Activated naive CD8-positive, alpha-beta T cell treated with anti-CD3 and anti-CD28 coated beads, Interleukin-2, amount 50 U/mL, for 16 hours (primary cell): ENCODE data around the gene KRTAP3-2.

Experiments used
- DNase-seq: peaks from one replicate; pipeline ENCODE4 v3.0.0-alpha.2; 2020; ENCODE audit warnings: low read depth, low spot score

The KRTAP3-2 gene

DNA sequence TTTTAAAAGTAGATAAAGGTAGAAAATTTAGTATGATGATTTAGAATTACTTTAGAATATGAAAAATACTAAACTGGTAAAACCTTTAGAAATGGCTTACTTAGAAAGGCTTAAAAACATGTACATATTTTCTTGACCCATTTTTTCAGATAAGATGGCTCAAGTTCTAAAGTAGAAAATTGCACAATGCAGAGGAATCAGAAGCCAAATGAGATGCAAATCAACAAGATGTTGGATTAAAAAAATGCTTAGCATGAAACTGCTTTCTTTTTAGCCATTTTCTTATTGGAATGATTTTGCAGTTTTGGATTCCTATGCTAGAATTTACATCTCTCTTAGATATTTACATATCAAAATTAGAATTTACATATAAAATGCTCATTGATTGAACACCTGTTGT, 10.7 kb upstream of the KRTAP3-2 start:
- no peak for DNase-seq

DNA sequence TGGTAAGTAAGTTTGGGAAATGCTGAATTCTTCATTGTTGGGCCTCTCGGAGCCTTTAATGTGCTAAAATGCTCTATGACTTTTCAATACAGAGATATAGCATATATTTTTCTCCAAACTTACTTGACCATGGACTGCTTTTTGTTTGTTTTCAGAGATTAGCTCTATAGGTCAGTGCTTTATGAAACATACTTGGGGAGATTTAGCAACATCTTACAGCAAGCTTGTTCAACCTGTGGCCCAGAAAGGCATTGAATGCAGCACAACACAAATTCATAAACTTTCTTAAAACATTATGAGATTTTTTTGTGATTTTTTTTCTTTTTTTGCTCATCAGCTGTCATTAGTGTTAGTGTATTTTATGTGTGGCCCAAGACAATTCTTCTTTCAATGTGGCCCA, 10.2 kb upstream of the KRTAP3-2 start:
- DNase-seq, result no peak

DNA sequence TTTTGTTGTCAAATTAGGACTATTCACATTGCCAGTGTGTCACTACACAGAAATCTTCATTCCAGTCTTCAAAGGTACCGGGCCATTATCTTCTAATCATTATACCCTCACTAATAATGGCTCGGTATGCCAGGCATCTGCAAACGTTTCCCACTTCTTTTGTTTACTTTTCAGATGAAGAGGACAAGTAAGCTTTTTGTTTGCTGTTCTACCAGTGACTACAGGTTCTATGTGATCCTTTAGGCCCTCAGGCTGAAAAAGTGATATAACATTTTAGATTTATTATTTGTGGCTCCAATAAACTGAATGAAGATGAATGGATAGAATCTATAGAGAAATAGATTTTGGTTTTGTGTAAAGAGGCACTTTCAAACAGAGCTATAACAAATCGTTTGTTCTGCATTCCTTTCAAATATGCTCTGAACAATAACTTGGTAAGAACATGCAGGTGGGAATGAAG, 9.6 kb upstream of the KRTAP3-2 start:
- no peak for DNase-seq

DNA sequence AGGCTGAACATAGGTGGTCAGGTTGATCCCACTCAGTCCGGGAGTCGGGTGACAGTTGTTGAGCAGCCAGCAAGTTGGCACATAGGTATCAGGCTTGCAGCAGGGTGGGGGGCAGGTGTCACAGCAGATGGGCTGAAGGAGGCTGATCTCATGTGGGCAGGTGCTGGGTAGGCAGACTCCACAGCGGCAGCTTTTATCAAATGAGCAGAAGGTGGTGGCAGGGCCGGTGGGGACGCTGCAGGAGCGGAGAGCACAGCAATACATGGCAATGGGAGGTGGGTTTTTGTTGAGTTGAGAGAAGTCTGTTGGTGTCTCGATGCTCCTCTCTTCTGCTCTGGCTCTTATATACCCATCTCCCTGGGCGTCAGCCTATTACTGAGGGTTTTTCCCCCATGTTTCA, 9.1 kb upstream of the KRTAP3-2 start, which contains the start of gene KRTAP3-1:
KRTAP3-1 (minus strand) TSS at position 318 of the 400 bp plus-strand sequence; CDS start at position 264, 54 bp downstream.
- no peak for DNase-seq

DNA sequence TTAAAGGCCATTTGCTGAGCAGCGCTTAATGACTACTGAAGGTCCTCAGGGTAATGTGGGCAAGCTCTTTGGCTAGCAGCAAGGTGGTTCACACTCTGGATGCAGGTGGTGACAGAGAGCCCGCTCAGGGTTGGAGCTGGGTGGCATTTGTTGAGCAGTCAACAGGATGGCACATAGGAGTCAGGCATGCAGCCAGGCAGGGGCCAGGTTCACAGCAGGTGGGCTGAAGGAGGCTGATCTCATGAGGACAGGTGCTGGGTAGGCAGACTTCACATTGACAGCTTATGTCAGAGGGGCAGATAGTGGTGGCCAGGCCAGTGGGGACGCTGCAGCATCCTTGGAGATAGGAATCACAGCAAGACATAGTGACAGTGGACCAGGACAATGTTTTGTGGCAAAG, 4.7 kb upstream of the KRTAP3-2 start:
- no peak for DNase-seq

DNA sequence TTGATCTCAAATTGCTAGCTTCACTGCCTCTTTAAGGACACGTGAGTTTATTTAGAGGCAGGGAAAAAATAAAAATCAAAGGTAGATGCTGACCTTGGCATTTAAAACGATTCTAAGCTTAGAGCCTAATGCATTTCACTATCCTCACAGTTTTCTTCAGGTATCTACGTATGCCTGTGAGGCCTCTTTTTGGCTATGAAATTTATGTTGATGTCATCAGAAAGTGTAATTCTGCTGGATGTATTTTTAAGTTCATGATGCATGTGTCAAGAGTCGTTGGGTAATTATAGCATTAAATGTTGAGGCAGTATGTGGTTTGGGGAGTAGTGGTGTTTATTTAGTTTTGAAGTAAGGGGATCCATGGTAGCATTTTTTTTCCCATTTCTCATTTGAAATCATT, 4.2 kb upstream of the KRTAP3-2 start:
- no peak for DNase-seq

DNA sequence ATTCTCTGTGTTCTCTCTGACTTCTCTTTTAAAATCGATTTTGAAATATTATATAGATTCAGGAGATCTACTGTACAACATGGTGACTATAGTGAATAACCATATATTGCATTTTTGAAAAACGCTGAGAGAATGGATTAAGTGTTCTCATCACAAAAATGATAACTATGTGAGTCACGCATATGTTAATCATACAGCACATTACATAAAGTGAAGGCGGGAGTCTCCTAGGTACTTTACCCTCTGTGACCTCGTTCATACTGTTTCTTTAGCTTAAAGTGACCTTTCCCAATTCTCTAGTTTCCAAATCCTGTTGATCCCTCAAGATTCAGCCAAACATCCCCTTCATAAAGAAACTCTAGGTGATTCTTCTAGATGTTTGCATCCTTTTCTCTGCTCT, 3.1 kb upstream of the KRTAP3-2 start:
- no peak for DNase-seq

DNA sequence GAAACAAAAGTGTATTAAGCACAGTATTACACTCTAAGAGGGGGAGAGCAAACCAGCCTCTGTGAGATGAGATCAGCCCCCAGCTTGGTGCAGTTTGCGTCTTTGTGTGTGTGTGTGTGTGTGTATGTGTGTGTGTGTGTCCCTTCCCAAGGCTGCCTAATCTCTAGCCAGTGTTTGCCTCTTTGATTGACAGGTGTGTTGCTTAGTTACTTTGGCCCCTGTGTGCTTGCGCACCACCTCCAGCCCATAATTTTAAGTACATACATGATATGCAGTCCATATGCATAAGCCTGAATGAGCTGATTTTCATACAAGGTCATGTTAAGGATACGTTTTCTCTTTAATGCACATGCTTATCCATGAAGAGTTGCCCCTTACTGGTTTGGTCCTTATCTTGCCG, 2.1 kb upstream of the KRTAP3-2 start:
- no peak for DNase-seq

DNA sequence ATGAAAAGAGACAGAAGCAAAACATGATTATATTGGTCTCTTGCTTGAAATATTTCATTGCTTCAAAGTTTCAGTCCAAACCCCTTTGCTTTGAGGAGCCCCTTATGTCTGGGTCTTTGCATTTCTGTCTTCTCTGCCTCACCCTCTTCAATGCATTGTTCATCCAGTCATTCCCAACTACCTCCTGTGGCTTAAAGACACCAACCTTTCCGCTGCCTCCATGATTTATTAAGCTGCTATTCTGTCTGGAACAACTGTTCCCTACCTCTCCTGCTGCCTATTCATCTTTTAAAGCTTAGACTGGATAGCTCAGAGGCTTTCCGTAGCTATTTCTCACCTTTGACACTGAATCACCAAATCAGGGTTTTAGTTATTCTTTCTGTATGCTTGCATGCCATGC, 2.3 kb downstream of the KRTAP3-2 start:
- DNase-seq, result no peak

DNA sequence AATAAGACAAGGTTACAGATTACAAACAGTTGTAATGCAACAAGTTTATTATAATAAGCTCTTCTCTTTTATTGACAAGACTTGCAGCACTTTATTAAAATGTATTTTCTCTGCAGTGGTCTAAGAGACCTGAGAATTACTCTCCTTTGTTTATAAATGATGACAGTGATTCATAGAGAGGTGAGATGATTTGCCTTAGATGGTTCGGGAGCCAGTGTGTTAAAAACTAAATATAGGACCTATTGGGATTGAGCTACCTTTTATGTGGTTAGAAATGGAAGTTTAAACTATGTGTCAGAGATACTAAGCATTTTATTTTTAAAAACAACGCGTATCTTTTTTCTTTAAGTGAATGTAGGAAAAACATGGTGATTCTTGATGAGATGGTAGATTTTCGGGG, 2.9 kb downstream of the KRTAP3-2 start:
- DNase-seq, result no peak

DNA sequence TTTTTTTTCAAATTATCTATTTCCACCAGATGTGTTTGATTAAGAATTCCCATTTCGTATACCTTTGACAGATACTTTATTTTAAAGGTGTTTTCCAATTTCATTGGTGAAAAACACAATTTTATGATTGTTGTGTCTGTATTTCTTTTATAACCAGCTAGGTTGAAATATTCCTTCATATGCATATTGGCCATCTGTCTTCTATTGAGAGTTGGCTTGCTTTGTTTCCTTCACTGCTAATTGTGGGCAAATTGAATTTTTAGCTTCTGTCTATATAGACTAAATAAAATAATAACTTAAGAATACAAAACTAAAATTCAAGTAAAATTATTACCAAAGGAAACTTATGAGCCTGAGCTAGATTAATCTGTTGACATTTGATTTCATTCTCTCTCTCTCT, 4.6 kb downstream of the KRTAP3-2 start:
- no peak for DNase-seq

DNA sequence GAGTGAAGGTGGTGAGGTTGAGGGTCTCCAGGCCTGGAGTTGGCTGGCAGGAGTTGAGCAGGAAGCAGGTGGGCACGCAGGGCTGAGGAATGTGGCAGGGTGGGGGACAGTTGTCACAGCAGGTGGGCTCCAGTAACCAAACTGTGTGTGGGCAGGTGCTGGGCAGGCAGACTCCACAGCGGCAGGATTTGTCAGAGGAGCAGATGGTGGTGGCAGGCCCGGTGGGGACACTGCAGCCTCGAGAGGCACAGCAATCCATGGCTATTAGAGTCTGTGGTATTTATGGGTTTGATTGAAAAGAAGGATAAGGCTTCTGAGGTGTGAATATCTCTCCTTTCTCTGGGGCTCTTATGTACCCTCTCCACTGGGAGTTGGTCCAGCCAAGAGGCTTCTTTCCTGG, 5.9 kb downstream of the KRTAP3-2 start, which contains the start of gene KRTAP3-3:
KRTAP3-3 (minus strand) TSS at position 326 of the 400 bp plus-strand sequence; CDS start at position 259, 67 bp downstream.
- DNase-seq, result no peak

DNA sequence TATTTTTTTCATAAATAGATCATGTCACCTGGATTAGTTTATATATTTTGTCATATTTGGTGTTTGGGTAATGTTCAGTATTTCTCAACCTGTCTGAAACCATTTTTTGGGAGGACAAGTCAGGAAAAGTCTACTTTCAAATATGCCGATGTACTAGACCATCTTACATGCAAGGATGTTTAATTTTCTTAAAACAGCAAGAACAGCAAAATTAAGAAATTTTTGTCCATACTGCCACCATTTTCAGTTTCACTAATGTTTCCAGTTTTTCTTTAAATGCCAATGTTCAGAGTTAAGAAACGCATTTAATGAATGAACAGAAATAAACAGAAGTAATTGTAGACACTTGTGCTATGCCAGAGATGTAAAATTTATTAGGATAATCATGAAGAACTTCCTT, 6.6 kb downstream of the KRTAP3-2 start:
- DNase-seq, result no peak

DNA sequence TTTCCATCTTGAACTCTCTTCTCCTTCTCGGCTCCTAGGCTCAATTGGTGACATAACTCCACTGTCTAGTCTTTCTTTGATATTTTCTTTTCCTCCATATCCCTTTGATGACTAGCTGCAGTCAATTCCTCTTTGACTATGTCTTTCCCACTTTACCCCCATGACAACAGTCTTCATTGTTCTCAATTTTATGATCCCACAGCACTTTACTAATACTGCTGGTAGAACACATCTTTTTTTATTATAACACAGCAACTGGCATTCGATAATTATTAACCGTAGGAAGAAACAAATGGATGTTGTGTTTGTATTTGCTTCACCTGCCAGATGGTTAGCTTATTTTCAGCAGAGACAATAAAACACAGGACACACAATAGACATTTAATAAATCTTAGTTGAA, 7.0 kb downstream of the KRTAP3-2 start:
- DNase-seq, result no peak

DNA sequence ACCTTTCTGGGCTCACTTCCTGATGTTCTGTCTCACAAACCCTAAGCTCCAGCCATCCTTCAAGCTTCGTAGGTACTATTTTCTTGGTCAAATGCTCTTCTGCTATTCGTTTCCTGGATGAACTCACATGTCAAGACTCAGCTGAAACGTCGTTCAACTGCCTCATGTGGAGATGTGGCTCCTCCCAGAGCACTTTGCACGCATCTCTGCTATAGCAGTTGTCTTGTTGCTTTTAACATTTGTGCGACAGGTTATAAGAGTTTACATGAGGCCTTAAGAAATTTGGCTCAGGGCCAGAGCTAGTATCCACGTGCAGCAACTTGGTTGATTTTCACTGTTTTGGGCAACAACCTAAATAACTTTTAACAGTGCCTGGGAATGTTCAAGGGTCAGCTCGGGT, 12.8 kb downstream of the KRTAP3-2 start:
- DNase-seq, result no peak

DNA sequence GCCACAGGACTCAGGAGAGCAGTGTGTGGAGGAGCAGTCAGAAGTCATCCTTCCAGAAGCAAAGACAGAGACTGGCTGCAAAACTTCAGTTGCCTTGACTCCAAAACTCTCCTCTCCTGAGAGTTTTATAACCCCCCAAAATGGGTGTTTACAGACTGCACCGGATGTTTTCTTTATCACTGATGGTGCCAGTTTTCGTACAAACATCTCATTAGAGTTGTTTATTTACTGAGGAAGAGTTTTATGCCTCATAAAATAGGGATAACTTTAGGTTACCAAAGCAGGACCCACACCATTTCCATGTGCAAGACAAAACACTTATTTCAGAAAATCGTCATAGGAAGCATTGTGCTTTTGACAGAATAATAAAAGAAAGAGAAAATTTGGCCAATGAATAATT, 15.5 kb downstream of the KRTAP3-2 start, which contains the start of gene KRT40:
KRT40 (minus strand) TSS at position 101 of the 400 bp plus-strand sequence; CDS start at position 48, 53 bp downstream.
- no peak for DNase-seq

DNA sequence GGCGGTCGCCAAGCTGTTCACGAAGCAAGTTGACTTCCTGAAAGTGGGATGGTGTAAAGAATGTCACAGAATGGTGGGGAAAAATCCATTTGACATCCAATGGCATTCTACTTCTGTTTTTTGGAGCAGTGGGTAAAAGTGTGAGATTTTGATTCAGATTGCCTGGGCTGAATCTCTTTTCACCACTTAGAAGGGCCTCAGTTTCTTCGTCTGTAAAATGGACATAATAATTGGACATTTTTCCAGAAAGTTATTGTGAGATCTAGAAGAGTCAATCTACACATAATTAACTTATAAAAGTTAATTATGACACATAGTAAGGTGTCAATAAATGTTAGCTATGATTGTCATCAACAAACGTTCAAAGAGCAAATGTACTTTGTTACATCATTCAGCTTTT, 18.6 kb downstream of the KRTAP3-2 start:
- no peak for DNase-seq

DNA sequence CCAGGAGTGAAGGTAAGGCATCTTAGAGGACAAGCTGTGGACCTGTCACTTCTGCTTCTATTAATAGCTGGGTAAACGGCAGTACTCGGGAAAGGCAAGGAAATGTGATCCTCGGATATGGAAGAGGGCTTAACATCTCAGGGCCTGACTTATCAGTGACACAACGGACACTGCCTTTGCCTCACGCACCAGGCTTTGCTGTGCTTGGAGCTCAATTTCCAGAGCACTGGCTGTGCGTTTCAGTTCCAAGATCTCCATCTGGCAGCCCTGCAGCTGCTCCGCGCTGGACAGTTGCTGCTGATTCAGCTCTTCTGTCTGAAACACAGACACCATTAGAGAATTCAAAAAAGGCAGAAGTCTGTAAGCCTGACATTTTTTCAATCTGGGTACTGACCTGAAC, 19.1 kb downstream of the KRTAP3-2 start:
- DNase-seq, result no peak

DNA sequence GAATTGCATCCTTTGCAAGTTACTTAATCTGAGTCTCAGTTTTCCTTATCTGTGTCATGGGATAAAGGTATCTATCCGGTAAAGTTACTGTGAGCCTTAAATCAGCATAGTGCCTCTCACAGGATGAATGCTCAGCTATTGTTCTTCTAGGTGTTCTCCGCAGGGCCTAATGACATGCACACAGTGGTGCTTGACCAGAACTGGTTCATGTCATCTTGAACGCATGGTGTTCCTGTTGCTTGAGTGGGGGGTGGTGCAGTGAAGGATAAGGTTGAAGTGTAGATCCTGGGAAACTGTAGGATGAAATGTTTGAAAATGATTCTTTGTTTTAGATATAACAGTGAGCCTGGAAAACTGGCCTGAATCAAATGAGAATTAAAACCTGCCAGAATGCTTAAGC, 19.6 kb downstream of the KRTAP3-2 start:
- no peak for DNase-seq

DNA sequence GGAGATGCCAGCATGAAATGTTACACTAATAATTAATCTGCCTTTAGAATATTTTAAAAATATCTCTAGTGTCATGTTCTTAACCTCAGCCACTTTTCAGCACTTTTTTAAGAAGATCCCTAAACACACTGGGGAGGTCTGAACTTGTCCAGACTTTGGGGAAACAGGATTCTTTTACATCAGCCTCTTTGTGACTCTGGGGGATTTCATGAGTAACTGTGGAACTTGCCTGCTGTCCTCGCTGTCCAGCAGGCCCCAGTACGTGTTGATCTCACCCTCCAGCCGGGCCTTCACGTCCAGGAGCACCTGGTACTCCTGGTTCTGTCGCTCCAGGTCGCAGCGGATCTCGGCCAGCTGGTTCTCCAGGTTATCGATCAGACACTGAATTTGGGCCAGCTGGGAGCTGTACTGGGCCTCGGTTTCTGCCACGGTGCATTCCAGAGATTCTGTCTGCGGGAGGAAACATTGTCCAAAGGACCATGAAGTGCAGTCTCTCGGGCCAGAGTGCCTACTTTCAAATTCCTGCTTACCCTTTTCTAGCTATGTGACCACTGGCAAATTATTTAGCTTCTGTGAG, 21.0 kb downstream of the KRTAP3-2 start:
- no peak for DNase-seq

DNA sequence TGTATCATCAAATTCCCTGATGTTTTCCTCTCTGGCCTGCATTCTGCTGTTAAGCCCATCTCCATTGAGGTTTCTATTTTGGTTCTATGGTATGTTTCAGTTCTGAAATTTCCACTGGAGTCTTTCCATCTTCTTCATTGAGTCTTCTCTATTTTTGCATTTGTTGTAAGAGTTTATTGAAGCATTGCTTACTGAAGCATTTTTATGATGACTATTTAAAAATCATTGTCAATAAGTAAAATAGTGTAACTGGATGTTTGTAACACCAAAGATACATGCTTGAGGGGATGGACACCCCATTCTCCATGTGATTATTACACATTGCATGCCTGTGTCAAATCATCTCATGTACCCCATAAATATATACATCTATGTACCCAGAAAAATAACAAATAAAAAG, 24.2 kb downstream of the KRTAP3-2 start:
- DNase-seq, result no peak

DNA sequence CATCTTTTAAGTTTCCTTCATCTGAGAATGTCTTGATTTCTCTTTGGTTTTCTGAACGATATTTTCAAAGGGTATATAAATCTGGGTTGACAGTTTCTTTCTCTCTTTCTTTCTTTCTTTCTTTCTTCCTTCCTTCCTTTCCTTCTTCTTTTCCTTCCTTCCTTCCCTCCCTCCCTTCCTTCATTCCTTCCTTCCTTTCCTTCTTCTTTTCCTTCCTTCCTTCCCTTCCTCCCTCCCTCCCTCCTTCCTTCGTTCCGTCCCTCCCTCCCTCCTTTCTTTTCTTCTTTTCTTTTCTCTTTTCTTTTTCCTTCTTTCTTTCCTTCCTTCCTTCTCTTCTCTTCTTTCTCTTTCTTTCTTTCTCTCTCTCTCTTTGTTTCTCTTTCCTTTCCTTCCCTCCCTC, 25.3 kb downstream of the KRTAP3-2 start:
- no peak for DNase-seq

DNA sequence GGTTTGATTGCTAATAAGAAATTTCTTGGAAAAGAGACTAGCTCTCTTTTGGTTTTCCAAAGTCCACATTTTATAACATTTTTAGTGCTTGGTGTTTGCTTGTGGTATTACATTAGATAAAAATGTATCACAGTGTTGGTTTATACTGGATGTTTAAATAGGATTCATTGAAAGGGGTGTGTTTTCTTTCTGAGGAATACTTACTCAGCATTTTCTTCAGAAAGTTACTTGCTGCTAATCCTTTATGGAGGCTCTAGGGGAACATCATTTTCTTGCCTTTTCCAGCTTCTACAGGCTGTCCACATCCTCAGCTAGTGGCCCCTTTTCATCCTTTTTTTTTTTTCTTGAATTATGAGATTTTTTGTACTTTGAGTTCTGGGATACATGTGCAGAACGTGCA, 32.1 kb downstream of the KRTAP3-2 start:
- DNase-seq, result no peak

DNA sequence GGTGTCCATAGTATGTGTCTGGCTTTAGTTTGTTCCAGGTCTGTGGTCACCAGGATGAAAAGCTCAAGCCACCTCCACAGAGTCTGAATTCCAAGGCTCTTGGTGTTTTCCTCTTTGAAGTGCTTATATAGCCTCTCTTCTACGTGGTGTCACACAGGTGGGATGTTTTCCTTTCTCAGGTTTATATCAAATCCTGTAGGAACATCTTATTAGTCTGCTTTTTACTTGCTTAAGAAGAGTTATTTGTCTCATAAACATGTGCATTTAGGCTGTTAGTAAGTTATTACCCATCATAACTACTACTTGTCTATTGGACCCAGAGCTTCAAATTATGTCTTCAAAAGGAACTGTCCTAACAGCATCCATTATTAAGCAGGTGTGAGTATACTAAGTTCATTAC, 32.9 kb downstream of the KRTAP3-2 start, which contains the start of gene KRT39:
KRT39 (minus strand) TSS at position 101 of the 400 bp plus-strand sequence; CDS start at position 9, 92 bp downstream.
- no peak for DNase-seq
